GM12801 (cell line): ENCODE results near the gene NDUFB8.

Experiments
- CTCF ChIP-seq: IDR thresholded peaks from one replicate; pipeline ENCODE4 v1.5.1; 2011; ENCODE audit warnings: control low read depth; ENCODE audit not compliant: insufficient read length; ENCODE audit errors: extremely low read depth

NDUFB8 gene

GRCh38 chr10:100529475-100530298 lies at the start of gene NDUFB8:
TSS of gene NDUFB8 (minus strand) at chr10:100529871. CDS start at chr10:100529851, 20 bp downstream.
- no peak for TF ChIP-seq CTCF

- TF ChIP-seq CTCF, result no peak
These were observed 46.6 kb upstream of the NDUFB8 start for GRCh38 chr10:100576282-100576635.

- no peak for TF ChIP-seq CTCF
These were observed 46.1 kb upstream of the NDUFB8 start for GRCh38 chr10:100575585-100576281.

GRCh38 chr10:100571084-100571856 lies 41.6 kb upstream of the NDUFB8 start:
- TF ChIP-seq CTCF, result no peak

DNA sequence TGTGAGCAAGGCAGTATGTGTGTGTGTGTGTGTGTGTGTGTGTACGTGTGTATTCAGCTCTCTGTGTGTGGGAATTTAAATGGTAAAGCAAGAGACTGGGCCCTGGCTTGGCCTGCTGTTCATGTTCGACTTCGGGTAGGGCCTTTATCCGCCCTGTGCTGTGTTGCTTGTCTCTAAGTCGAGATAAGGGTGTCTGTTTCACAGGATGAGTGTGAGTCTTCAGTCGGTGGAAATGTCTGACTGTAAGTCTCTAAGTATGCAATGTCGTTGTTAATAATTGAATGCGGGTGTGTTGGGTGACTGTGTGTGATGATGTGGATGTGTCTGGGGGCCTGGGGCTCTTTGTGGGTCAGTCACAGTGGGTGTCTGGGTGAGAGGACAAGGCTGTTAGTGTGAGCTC lies 40.8 kb upstream of the NDUFB8 start:
- TF ChIP-seq CTCF, result no peak

- TF ChIP-seq CTCF, result no peak
These were observed 40.2 kb upstream of the NDUFB8 start for GRCh38 chr10:100569687-100570481.
